GM19099 (cell line): ENCODE measurements around the gene PPOX.

ENCODE experiments used
- POLR2A ChIP-seq: IDR thresholded peaks from 3 replicates; pipeline ENCODE4 v1.6.1; 2011; ENCODE audit warnings: low read depth; ENCODE audit not compliant: insufficient read length; ENCODE audit errors: extremely low read depth

The PPOX gene

DNA sequence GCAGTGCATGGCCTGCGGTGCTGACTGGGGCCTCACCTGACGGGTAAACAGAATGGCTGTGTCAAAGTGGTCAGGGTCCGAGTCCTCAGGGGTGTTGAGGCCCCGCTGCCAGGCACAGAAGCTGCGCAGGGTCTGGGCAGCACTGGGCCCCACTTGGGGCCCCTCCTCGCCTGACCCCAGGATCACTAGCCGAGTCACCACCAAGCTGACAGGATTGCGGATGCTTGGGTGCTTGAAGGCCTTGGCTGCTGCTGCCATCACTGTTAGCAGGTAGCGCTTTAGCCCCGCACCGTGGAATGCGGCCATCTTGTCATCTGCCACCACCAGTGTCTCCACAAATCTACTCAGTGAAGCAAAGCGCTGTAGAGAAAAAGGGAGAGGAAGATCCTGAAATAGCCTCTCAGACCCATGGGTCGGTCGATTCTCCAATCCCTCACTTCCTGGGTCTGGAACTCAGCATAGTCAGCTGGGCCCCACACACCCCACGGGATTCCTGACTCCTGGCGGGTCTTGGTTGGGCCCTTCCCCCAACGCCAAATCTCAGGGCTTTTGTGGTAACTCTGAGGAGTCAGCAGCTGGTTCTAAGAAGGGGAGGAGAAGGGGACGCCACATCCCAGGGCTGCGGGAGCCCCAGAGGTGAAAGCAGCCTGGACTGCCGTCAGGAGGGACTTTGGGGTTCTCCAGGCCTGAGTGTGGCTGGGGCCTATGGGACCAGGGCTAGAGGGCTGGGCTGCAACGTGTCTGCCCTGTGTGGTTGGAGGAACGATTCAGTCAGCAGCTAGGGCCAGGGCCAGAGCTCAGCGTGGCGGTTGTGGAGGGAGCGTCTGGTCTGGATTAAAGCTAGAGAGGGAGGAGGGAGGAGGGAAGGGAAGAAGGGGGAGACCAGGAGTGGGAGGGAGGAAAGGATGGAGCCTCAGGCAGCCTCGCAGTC is 30.6 kb downstream of the PPOX start:
- no peak for TF ChIP-seq POLR2A

DNA sequence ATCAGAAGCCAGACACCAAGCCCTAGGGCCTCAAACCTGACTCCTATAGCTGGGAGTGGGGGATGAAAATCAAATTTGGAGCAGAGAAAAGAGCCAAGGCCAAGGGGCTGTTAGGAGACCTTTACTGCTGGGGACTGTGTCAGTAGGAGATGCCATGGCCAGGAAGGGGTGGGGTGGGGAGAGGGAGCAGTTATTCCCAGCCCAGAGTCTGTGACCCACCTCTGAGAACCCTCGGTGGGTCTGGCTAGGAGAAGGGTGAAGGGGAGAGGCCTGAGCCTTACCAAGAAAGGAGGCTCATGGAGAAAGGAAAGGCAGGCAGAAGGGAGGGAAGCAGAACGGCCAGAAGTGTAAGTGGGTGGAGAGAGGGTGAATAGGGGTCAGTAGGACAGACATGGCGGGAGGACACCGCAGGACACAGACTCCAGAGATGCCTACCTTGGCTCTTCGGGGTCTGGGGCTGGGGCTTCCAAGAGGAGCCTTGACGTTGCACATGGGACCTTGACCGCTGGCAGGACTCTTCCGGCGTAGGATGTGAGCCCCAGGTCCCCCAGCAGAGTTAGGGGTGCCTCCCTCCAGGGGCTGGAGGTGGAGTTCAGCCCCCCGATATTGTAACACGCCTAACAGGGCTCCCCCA is 31.5 kb downstream of the PPOX start:
- TF ChIP-seq POLR2A: no peak

DNA sequence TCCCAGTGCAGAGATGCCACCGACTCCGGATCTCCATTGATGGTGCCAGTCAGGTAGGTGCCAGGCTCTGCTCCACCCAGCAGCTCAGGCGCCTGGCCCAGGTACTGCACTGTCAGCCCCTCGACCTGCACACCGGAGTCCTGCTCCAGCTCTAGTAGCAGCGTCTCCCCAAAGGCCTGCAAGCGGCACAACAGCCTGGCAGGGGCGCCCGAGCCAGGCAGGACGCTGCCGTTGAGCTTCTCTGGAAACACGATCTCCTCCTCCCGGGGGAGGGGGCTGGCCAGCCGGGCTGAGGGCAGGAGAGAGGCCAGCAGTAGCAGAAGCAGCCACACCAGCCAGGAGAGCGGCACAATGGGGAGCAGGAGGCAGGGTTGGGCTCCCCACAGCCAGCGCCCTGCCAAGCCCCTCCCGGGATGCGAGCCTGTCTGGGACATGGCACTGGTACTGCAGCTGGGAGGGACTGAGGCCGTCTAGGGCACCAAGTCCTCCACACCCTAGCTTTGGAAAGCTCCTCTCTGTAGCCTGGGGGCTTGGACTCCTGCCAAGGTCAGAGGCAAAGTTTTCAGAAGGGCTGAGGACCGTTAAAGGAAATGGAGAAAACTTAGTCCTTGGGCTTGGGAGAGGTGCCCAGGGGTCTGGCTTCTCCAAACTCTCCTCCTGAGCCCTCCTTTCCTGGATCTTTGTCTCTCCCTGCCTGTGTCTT is 32.1 kb downstream of the PPOX start:
- TF ChIP-seq POLR2A: no peak

DNA sequence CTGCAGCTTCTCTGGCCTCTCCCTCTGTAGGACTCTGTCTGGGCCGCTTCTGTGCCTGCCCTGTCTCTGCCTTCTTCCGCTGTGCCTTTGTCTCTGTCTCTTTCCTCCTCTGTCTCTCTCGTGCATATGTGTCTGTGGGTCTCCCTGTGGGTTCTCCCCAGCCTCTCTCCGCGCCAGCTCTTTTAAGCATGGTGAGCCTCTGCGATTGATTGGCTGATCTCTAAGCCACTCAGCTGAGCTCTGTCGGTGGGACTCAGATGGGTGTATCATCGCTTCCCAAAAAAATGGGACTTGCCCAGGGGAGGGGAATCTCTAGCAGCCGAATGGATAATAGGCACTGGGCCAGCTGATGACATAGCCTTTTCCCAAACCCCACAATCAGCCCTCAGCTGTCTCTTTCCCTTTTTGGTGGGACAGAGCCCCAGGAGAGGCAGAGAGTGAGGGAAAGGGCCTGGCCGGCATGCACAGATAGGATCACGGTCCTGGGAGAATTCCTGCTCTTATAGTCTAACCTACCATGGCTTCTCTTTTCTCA is 32.7 kb downstream of the PPOX start, which contains the start of gene ADAMTS4:
ADAMTS4 (minus strand) TSS at position 158 of the 535 bp plus-strand sequence. CDS start 427 bp downstream, outside the sequence.
- TF ChIP-seq POLR2A: no peak

DNA sequence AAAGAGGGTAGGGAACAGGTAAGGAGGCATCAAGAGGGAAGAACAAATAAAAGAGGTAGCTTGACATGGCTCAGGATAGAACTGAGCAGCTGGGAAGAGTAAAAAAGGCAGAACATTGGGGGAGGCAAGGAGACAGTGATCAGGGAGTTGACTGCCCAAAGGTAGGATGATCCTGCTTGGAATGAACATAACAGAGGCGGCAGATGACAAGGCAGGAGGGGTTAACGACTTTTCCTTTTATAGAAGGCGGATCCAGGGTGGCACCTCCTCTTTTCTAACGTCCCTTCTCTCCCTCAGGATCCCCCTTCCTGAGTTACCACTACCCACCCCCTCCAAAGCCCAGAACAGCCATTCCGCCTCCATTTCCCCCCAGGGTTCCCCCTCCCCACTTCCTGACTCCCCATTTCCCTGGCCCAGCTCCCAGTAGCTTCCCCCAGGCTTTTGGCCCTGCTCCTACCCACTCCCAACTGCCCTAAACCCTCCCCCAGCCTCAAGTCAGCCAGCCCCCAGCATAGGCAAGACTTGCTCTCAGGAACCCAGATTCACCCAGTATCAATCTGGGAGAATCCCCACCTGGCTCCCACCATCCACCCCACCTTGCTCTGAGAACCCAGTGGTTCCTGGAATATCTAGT is 33.4 kb downstream of the PPOX start:
- TF ChIP-seq POLR2A: no peak

DNA sequence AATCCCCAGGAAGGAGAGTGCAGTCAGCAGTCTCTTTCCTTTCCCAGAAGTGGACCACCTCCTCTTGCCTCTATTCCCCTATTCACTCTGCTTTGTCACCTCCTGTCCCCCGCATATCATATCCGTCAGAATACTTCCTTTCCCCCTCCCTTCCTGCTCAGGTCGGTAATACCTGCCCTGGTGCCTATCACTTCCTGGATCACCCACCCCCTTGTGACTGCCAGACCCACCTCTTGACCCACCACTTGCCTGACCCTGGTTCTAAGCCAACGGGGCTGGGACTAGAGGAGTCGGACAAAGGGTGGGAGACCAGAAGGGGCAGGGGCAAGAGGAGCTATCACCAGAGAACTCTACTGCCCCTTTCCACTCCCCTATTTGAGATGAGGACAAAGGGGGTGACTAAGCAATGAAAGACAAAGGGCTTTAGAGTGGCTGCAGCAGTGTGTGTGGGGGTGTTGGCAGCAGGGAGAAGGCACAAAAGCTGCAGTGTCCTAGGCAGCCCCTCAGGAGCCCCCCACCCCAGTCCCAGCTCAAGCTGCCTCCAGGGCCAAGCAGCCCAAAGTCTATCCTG is 34.3 kb downstream of the PPOX start:
- TF ChIP-seq POLR2A: no peak

DNA sequence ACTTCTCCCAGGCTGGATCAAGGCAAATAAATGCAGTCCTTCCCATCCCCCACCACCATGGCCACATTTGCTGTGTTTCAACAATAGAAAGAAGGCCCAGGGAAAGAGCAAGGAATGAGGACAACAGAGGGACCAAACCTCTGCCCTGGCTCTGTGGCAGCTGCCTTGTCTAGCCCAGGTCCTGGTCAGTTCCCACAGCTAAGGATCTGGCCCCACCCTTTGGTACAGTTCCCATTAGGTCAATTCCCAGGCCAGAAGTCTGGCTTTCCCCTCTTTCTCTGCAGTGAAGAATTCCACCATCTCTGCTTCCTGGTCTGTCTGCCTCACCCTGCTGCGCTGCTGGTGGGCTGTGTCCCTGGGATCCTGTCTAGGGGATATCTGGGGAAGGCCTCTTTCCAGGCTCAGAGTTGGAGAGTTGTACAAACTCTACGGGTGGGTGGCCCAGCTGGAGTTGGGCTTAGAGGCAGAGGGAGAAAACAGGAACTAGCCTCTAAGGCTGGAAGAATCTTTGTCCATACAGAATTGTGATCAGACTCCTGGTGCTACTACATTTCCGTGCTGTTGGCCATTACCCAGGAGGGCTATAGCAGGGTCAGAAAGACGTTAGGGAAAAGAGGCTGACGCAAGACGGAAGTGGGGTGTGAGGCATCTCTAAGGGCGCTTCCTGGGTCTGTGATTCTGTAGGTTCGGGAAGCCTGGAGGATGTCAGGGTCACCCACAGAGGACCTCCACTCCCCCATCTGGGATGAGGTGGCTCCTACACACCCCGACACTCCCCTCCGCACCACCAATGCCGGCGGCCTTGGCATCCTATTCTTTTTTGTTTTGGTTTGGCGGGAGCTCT is 35.0 kb downstream of the PPOX start:
- TF ChIP-seq POLR2A: no peak

DNA sequence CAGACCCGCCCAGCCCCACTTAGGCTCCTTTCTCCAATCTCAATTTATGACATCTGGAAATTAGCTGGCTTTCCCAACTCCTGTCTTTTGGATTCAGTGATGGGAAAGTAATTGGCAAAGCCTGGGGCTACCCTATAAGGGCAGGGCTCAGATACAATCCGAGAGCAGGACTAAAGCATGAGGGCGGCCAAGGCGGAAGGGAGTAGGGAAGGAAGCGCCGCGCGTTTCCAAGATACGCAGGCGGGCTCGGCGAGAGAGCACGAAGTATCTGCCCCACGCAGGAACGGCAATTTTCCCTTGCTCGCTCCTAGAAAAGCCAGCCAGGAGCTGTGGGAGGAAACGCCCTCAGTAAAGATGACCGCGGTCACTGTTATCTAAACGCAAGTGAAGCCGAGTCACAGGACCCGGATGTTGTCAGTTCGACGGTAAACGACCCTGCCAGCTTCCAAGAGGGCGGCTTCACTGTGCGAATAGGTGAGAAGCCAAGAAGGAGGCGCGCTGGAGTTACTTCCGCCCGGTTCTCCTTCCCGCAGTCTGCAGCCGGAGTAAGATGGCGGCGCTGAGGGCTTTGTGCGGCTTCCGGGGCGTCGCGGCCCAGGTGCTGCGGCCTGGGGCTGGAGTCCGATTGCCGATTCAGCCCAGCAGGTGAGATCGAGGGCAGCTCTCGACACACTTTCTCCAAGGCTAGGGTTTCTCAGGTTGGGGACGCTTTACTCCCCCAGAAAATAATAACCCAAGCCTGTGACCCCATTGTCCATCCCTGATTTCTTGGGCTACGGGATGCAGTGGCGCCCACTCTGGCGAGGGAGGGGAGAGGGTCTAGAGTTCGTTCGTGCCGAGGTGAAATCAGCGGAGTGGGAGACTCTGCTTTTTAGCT is 35.8 kb downstream of the PPOX start, which contains the start of gene NDUFS2:
NDUFS2 (plus strand) TSS at position 532 of the 877 bp plus-strand sequence; CDS start at position 551, 19 bp downstream.
- peak; percentile 93 for TF ChIP-seq POLR2A

DNA sequence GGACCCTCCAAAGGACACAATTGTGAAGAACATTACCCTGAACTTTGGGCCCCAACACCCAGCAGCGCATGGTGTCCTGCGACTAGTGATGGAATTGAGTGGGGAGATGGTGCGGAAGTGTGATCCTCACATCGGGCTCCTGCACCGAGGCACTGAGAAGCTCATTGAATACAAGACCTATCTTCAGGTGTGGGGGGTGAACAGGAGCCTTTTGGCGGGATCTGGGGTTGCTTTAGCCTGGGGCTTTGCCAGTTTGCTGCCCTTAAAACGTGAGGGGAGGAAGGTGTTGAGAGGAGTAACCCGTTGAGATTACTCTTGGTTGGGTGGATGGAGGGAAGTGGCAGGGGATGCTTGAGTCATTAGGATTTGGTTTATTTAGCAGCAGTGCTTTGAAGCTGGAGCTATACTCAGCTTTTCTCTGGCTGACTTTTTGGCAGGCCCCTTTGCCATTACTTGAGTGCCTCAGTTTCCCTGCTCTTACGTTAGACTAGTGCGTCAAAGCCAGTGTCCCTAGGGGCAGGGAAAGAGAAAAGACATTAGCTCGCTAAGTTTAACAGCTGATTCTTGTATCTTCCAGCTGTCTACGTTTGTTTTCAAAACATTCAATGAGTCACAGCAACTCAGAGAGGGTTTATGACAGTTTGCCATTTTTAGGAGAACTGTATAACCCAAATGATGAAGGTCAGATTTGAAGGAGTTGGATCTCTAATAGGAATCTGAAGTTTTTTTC is 40.4 kb downstream of the PPOX start:
- TF ChIP-seq POLR2A: no peak

DNA sequence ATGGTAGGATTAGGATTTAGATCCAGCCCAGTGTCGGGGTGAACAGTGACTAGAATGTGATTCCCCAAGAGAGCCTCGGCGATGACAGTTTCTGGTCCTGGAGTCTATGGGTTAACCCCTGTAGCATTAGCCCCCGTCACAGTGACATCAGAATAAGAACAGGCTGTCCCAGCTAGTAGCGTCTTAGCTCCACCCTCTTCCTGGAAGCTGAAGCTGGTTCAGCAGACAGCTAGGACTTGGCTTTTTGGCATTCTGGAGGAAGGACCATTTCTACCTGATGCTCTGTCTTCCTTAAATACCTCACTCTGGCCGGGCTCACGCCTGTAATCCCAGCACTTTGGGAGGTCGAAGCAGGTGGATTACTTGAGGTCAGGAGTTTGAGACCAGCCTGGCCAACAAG is 40.9 kb downstream of the PPOX start:
- TF ChIP-seq POLR2A: no peak

DNA sequence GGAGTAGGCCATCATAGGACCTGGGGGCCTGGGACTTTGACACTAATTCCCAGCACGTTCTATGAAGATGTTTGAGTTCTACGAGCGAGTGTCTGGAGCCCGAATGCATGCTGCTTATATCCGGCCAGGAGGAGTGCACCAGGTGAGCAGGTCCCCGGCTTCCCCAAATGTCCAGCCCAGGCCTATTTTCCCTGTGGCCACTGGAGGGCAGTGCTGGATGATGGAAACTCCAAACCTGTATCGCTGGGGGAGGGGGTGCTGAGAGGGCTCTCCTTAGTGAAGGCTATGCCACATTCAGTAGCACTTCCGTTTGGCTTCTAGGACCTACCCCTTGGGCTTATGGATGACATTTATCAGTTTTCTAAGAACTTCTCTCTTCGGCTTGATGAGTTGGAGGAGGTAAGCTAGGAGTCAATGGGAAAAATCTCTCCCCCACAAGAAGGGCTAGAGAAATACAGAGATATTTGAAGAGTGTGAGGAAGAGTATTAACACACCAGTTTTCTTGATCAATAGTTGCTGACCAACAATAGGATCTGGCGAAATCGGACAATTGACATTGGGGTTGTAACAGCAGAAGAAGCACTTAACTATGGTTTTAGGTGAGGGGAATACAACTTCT is 43.7 kb downstream of the PPOX start:
- no peak for TF ChIP-seq POLR2A
